Central memory CD4-positive, alpha-beta T cell (primary cell): Measurements from ENCODE around the gene CRABP2.

Experiments
- DNase-seq: peaks from one replicate; pipeline ENCODE4 v3.0.0; 2022
- total RNA-seq, 3 experiments: gene quantifications; one replicate each; lab custom pipeline; 2026; lab: John Stamatoyannopoulos, UW

CRABP2 gene
- total RNA-seq: 0.05 to 1.5 (median 0.32) reads per million in 3 experiments

- no peak for DNase-seq
These were observed at the start of gene CRABP2 for GRCh38 chr1:156705321-156705917. Gene CRABP2 (minus strand): TSS chr1:156705583. CDS start chr1:156705446, 137 bp downstream.

GRCh38 chr1:156754219-156754618 lies 48.8 kb upstream of the CRABP2 start:
- DNase-seq: no peak

GRCh38 chr1:156752843-156753482 lies 47.6 kb upstream of the CRABP2 start:
- DNase-seq: no peak

GRCh38 chr1:156751757-156752481 lies 46.5 kb upstream of the CRABP2 start:
- peak; percentile 92 for DNase-seq

- DNase-seq: no peak
These were observed 46.0 kb upstream of the CRABP2 start, which contains the start of gene HDGF for GRCh38 chr1:156751451-156751756. Gene HDGF (minus strand): TSS chr1:156751675. CDS start chr1:156751429, 246 bp downstream.

- no peak for DNase-seq
These were observed 45.5 kb upstream of the CRABP2 start for GRCh38 chr1:156750711-156751450.

- no peak for DNase-seq
These were observed 44.8 kb upstream of the CRABP2 start for GRCh38 chr1:156750191-156750672.

GRCh38 chr1:156749419-156750118 lies 44.2 kb upstream of the CRABP2 start:
- no peak for DNase-seq

- DNase-seq: no peak
These were observed 43.5 kb upstream of the CRABP2 start for GRCh38 chr1:156748670-156749418.

GRCh38 chr1:156747742-156748669 lies 42.6 kb upstream of the CRABP2 start:
- DNase-seq: no peak

- DNase-seq: peak; percentile 42
These were observed 41.6 kb upstream of the CRABP2 start for GRCh38 chr1:156746728-156747631.

GRCh38 chr1:156746406-156746727 lies 41.0 kb upstream of the CRABP2 start:
- DNase-seq: no peak

GRCh38 chr1:156745881-156746280 lies 40.5 kb upstream of the CRABP2 start:
- no peak for DNase-seq

- DNase-seq: no peak
These were observed 39.5 kb upstream of the CRABP2 start for GRCh38 chr1:156744786-156745419.

GRCh38 chr1:156744344-156744743 lies 39.0 kb upstream of the CRABP2 start:
- no peak for DNase-seq

GRCh38 chr1:156743367-156744302 lies 38.3 kb upstream of the CRABP2 start:
- no peak for DNase-seq

- no peak for DNase-seq
These were observed 37.4 kb upstream of the CRABP2 start for GRCh38 chr1:156742801-156743200.

GRCh38 chr1:156742017-156742416 lies 36.6 kb upstream of the CRABP2 start:
- no peak for DNase-seq
